Adrenal gland (tissue), 5 donors: ENCODE measurements around the gene DHX57.

Source experiments
- POLR2A ChIP-seq, 2 donors: fragments of 450-650 bp; IDR thresholded peaks; one replicate each; pipeline ENCODE4 v1.6.1; 2017; ENCODE audit warnings: antibody characterized with exemption in 2 of 2, mild to moderate bottlenecking in 2 of 2, moderate library complexity in 1 of 2
- TF ChIP-seq, protein P1 (sequence below), 6 experiments: fragments of 450-650 bp in 4 of 6; fragments of 200-600 bp in 2 of 6; sonication (generic) in 1 of 6; IDR thresholded peaks; 1 replicate in 5 of 6; 2 replicates in 1 of 6; pipeline versions ENCODE4 v1.5.1 to v1.8.0; 2016 to 2021; ENCODE audit warnings: antibody characterized with exemption in 6 of 6, mild to moderate bottlenecking in 2 of 6, moderate library complexity in 1 of 6
- donor health status: DM: no; HTN: no; CAD: no.

DNA sequence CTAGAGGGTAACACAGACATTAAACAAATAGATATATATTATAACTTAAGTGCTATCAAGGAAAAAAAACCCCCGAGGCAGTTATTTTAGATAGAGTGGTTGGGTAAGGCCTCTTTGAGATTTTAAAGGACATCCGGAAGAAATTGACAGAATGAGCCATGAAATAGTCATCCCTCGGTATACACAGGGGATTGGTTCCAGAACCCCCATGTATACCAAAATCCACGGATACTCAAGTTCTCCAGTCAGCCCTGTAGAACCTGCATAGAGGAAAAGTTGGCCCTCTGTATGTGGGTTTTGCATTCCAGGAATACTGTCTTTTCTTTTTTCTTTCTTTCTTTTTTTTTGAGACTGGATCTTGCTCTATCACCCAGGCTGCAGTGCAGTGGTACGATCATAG is 2.0 kb downstream of the DHX57 start:
- TF ChIP-seq POLR2A (IDR thresholded peaks at IDR 0.05), result no peak
- TF ChIP-seq, protein P1, sequence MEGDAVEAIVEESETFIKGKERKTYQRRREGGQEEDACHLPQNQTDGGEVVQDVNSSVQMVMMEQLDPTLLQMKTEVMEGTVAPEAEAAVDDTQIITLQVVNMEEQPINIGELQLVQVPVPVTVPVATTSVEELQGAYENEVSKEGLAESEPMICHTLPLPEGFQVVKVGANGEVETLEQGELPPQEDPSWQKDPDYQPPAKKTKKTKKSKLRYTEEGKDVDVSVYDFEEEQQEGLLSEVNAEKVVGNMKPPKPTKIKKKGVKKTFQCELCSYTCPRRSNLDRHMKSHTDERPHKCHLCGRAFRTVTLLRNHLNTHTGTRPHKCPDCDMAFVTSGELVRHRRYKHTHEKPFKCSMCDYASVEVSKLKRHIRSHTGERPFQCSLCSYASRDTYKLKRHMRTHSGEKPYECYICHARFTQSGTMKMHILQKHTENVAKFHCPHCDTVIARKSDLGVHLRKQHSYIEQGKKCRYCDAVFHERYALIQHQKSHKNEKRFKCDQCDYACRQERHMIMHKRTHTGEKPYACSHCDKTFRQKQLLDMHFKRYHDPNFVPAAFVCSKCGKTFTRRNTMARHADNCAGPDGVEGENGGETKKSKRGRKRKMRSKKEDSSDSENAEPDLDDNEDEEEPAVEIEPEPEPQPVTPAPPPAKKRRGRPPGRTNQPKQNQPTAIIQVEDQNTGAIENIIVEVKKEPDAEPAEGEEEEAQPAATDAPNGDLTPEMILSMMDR (IDR thresholded peaks at IDR 0.05), result no peak
